OCI-LY3 (cell line): ENCODE results near the gene KCNN2.

Experiments used
- H2AFZ ChIP-seq: fragments of 200-600, 300-600 bp; shearing (Covaris generic); 2 replicates; pipeline ENCODE4 v1.6.0; 2014; ENCODE audit warnings: antibody characterized with exemption, low read depth, low read length
- H3K27ac ChIP-seq: fragments of 200-600, 300-600 bp; sonication (generic); 2 replicates; pipeline ENCODE4 v1.5.1; 2014; ENCODE audit warnings: mild to moderate bottlenecking, low read length, moderate library complexity, mixed read lengths
- H3K27me3 ChIP-seq: fragments of 200-600, 300-600 bp; sonication (generic); 2 replicates; pipeline ENCODE4 v1.6.1; 2014; ENCODE audit warnings: low read depth, low read length, mixed read lengths
- H3K36me3 ChIP-seq: fragments of 200-600, 300-600 bp; sonication (generic); replicated peaks from 2 replicates; pipeline ENCODE3; 2014; ENCODE audit warnings: low read depth, low read length, mixed read lengths
- H3K4me1 ChIP-seq: fragments of 300-600, 200-600 bp; sonication (generic); 2 replicates; pipeline ENCODE4 v1.6.1; 2014; ENCODE audit warnings: low read length, mixed read lengths
- H3K4me2 ChIP-seq: fragments of 200-600, 300-600 bp; sonication (generic); 2 replicates; pipeline ENCODE4 v1.6.1; 2014; ENCODE audit warnings: low read length, mixed read lengths
- H3K4me3 ChIP-seq: fragments of 300-600, 200-600 bp; sonication (generic); 2 replicates; pipeline ENCODE4 v1.5.1; 2014; ENCODE audit warnings: antibody characterized with exemption, mild to moderate bottlenecking, low read length, moderate library complexity
- H3K79me2 ChIP-seq: fragments of 300-600, 200-600 bp; shearing (Covaris generic); 2 replicates; pipeline ENCODE4 v1.6.1; 2014; ENCODE audit warnings: mild to moderate bottlenecking, low read length, mixed read lengths
- H3K9ac ChIP-seq: fragments of 300-600, 200-600 bp; shearing (Covaris generic); 2 replicates; pipeline ENCODE4 v1.6.0; 2014; ENCODE audit warnings: mild to moderate bottlenecking, low read length, moderate library complexity
- H3K9me3 ChIP-seq: fragments of 200-600, 300-600 bp; shearing (Covaris generic); 2 replicates; pipeline ENCODE4 v1.6.1; 2014; ENCODE audit warnings: low read length, mixed read lengths; ENCODE audit not compliant: insufficient read depth
- H4K20me1 ChIP-seq: fragments of 200-600, 300-600 bp; sonication (generic); 2 replicates; pipeline ENCODE4 v1.6.1; 2016; ENCODE audit warnings: low read length, mixed read lengths; ENCODE audit not compliant: insufficient read depth
- EZH2phosphoT487 ChIP-seq: fragments of 200-600 bp; shearing (Covaris generic); IDR thresholded peaks from 2 replicates; pipeline ENCODE4 v1.6.1; 2018; ENCODE audit warnings: antibody characterized with exemption, mixed run types, low read depth
- TF ChIP-seq, protein P1 (sequence below): fragments of 200-600, 300-600 bp; sonication (generic); IDR thresholded peaks from 2 replicates; pipeline ENCODE4 v1.5.1; 2014; ENCODE audit warnings: antibody characterized with exemption, low read length, low read depth

Gene KCNN2

DNA sequence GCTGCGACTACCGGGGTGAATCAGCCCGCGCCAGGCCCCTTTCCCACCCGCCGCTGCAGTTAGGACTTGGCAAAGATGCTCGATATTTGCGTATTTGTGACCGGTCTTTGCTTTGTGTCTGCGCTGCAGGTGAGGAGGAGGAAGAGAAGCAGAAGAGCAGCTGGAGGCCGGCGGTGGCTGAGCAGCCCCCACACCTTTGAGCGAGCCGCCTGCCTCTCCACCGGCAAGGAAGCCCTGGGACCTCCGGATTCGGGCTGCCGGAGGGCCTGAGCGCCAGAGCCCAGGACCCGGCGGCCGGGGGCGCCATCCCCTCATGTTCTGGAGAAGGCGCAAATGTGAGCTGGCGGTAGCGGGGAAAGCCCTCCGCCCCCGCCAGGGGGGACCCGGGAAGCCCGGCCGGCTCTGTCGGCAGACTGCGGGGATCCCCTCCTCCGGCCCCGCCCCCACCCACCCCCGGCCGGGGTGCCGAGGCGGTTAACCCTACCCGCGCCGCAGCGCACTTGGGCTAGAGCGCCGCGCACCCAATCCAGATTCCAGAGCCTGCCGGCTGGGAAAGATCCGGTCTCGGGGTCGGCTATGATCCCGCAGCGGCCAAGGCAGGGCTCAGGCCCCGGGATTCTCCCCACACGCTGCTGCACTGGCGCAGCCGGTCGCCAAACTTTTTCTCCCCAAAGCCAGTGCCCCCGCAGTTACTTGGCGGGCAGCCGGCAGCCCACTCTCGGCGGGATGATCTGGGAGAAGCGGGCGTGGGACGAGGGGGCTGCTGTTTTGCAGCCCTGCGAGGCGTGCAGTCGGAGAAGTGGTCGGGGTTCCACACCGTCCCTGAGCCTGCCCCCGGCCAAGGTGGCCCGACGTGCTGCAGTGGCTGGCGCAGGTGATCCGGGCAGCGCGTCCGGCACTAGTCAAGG, 800 bp upstream of the KCNN2 start:
- no peak overlapping the region for H3K9ac ChIP-seq
- H3K36me3 ChIP-seq: no peaks in the 10 kb centered on the region
- no peaks in the 10 kb centered on the region for H3K27me3 ChIP-seq

GRCh38 chr5:114362197-114362976, 517 bp downstream of the KCNN2 start:
- no peak overlapping the region for H3K9ac ChIP-seq
- no peaks in the 10 kb centered on the region for H3K27me3 ChIP-seq
- no peaks in the 10 kb centered on the region for H3K4me1 ChIP-seq
- no peaks in the 10 kb centered on the region for H3K79me2 ChIP-seq
- H3K4me3 ChIP-seq: no peak overlapping the region
- no peak overlapping the region for H3K4me2 ChIP-seq
- no peaks in the 10 kb centered on the region for H4K20me1 ChIP-seq
- no peaks in the 10 kb centered on the region for H3K9me3 ChIP-seq
- TF ChIP-seq, protein P1, sequence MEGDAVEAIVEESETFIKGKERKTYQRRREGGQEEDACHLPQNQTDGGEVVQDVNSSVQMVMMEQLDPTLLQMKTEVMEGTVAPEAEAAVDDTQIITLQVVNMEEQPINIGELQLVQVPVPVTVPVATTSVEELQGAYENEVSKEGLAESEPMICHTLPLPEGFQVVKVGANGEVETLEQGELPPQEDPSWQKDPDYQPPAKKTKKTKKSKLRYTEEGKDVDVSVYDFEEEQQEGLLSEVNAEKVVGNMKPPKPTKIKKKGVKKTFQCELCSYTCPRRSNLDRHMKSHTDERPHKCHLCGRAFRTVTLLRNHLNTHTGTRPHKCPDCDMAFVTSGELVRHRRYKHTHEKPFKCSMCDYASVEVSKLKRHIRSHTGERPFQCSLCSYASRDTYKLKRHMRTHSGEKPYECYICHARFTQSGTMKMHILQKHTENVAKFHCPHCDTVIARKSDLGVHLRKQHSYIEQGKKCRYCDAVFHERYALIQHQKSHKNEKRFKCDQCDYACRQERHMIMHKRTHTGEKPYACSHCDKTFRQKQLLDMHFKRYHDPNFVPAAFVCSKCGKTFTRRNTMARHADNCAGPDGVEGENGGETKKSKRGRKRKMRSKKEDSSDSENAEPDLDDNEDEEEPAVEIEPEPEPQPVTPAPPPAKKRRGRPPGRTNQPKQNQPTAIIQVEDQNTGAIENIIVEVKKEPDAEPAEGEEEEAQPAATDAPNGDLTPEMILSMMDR: no peak
- TF ChIP-seq EZH2phosphoT487: no peak
- no peak overlapping the region for H2AFZ ChIP-seq
- H3K27ac ChIP-seq: no peak overlapping the region
- H3K36me3 ChIP-seq: no peaks in the 10 kb centered on the region

More for the DNA sequence above, 800 bp upstream of the KCNN2 start:
- no peaks in the 10 kb centered on the region for H3K79me2 ChIP-seq
- no peak overlapping the region for H2AFZ ChIP-seq
- H3K9me3 ChIP-seq: no peaks in the 10 kb centered on the region
- TF ChIP-seq EZH2phosphoT487: no peak
- TF ChIP-seq, protein P1: no peak
- H4K20me1 ChIP-seq: no peaks in the 10 kb centered on the region
- no peak overlapping the region for H3K4me2 ChIP-seq
- H3K4me3 ChIP-seq: no peak overlapping the region
- no peaks in the 10 kb centered on the region for H3K4me1 ChIP-seq
- H3K27ac ChIP-seq: no peak overlapping the region

DNA sequence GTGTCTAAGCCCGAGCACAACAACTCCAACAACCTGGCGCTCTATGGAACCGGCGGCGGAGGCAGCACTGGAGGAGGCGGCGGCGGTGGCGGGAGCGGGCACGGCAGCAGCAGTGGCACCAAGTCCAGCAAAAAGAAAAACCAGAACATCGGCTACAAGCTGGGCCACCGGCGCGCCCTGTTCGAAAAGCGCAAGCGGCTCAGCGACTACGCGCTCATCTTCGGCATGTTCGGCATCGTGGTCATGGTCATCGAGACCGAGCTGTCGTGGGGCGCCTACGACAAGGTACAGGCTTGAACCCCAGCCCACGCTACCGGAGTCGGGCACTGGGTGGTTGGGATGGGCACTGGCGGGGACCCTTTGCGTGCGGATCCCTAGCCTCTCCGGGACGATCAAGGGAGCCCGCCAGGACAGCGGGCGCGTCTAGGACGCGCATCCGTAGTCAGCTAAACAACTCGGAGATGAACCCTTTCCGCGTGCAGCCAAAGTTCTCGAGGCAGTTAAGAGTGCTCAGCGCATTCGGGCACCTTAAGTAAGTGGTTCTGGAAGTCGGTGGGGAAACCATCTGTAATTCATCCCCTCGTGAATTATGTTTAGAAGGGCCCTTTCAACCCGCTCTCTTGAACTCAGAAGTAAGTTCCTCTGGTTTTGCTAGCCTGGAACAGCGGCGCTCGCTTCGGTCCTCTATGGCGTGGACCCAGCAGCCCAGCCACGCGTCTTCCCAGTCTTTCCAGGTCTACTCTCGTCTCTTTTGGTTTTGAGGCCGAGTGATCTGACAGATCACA, 1.3 kb downstream of the KCNN2 start:
- Histone ChIP-seq H3K9ac (no peak overlapping the region), H3K9me3 (no peaks in the 10 kb centered on the region), H3K4me1 (no peaks in the 10 kb centered on the region), H3K27ac (no peak overlapping the region), H3K4me3 (no peak overlapping the region), H3K27me3 (no peaks in the 10 kb centered on the region), H2AFZ (no peak overlapping the region), H3K79me2 (no peaks in the 10 kb centered on the region), H4K20me1 (no peaks in the 10 kb centered on the region), H3K36me3 (no peaks in the 10 kb centered on the region), H3K4me2 (no peak overlapping the region)
- no peak for TF ChIP-seq EZH2phosphoT487
- TF ChIP-seq, protein P1: no peak
